Keratinocyte (primary cell): ENCODE measurements around the gene XG.

Experiments used
- CTCF ChIP-seq, 3 experiments: IDR thresholded peaks in 1 of 3; conservative IDR thresholded peaks in 1 of 3; optimal IDR thresholded peaks in 1 of 3; 2 replicates in 2 of 3; 3 replicates in 1 of 3; pipeline versions ENCODE3 to v1.5.1; 2011; ENCODE audit warnings: low read length in 3 of 3, mild to moderate bottlenecking in 3 of 3, moderate library complexity in 2 of 3, control low read depth in 1 of 3, inconsistent platforms in 1 of 3; ENCODE audit not compliant: insufficient read depth in 2 of 3; ENCODE audit errors: extremely low read depth in 1 of 3
- EZH2 ChIP-seq: IDR thresholded peaks from one replicate; pipeline ENCODE4 v1.6.1; 2012; ENCODE audit warnings: inconsistent platforms, mild to moderate bottlenecking, low read length, moderate library complexity

- no peak for TF ChIP-seq CTCF (optimal IDR thresholded peaks at IDR 0.05 in 1 of 3, IDR thresholded peaks at IDR 0.05 in 1 of 3, conservative IDR thresholded peaks at IDR 0.05 in 1 of 3; ENCODE audit: extremely low read depth in 1 of 3, insufficient read depth in 2 of 3, low read length in 3 of 3)
- TF ChIP-seq EZH2, result no peak
Measured at GRCh38 chrX:2733286-2733685, 18.6 kb upstream of the XG start.
